ENCODE measurements around the gene TRIM2. TPM values are rescaled to one million over a fixed set of nuclear protein-coding genes. Genes with fewer than 3 reads are reported as not detected.

The TRIM2 gene
- total and polyA plus RNA-seq, 10 of the 15 experiments (the other 5 are each of a cell fraction or from before 2014, with no cell fraction given) = 0.06 to 0.19 (median 0.15) TPM; not detected in 3

GRCh38 chr4:153224474-153224873 lies 20.2 kb downstream of the TRIM2 start:
- RAD21 ChIA-PET (ENCODE audit: unreplicated experiment) = no interaction called here
- no peak for FAIRE-seq
- no peak for ATAC-seq
- peaks cover 11% of the 10 kb centered on the region for H3K4me1 ChIP-seq (ENCODE audit: control insufficient read depth, insufficient read depth, low read length)
- H3K4me3 ChIP-seq = no peak overlapping the region
- TF ChIP-seq NR2F1 (conservative IDR thresholded peaks at IDR 0.05) = no peak
- TF ChIP-seq PKNOX1 (IDR thresholded peaks at IDR 0.05) = no peak
- TF ChIP-seq CBX5 (IDR thresholded peaks at IDR 0.05; ENCODE audit: low read depth) = no peak
- no peak for TF ChIP-seq BACH1 (IDR thresholded peaks at IDR 0.05; ENCODE audit: borderline replicate concordance)
- no peak for TF ChIP-seq MAX (IDR thresholded peaks at IDR 0.05; ENCODE audit: low read depth, low read length)
- no peak for TF ChIP-seq ZNF384 (IDR thresholded peaks at IDR 0.05; ENCODE audit: borderline replicate concordance, low read depth, low read length)
- TF ChIP-seq RAD51 (IDR thresholded peaks at IDR 0.05) = no peak
- no peak for TF ChIP-seq ZBTB4 (CRISPR knock-in tag; IDR thresholded peaks at IDR 0.05)
- no peak for TF ChIP-seq PBX3 (IDR thresholded peaks at IDR 0.05; ENCODE audit: insufficient replicate concordance, low read depth, low read length)
- TF ChIP-seq YBX1 (IDR thresholded peaks at IDR 0.05) = no peak
- TF ChIP-seq MEF2B (IDR thresholded peaks at IDR 0.05; ENCODE audit: partially characterized antibody, poor library complexity, severe bottlenecking) = no peak
- TF ChIP-seq RUNX3 (IDR thresholded peaks at IDR 0.05; ENCODE audit: low read length) = no peak
- in situ Hi-C loops (cut with MboI) (no loop called here), intact Hi-C loops (cut with micrococcal nuclease; ENCODE audit: unreplicated experiment) (loop anchor here (5.0 kb wide), 1 partner anchor 423 kb away; no protein-coding TSS in a partner anchor)
- 92% methylated on average over 1 of the region's 1 CpG for WGBS (ENCODE audit: insufficient coverage, insufficient replicate concordance, low lambda C conversion rate, missing lambda C conversion rate)
- no peak overlapping the region for H2AFZ ChIP-seq (ENCODE audit: control insufficient read depth, low read depth, low read length)
- BruUV-seq (replicated peaks) = no TSS peak
- H3K79me2 ChIP-seq (ENCODE audit: control insufficient read depth, insufficient read depth, low read length) = no peaks in the 10 kb centered on the region
- no peak overlapping the region for H3K9ac ChIP-seq (ENCODE audit: control insufficient read depth, insufficient read depth, low read length)
- no peak for DNase-seq (ENCODE audit: low read depth, low spot score)
- H4K20me1 ChIP-seq (ENCODE audit: control insufficient read depth, insufficient read depth) = no peaks in the 10 kb centered on the region
- H3K4me2 ChIP-seq (ENCODE audit: control insufficient read depth, insufficient read depth) = no peak overlapping the region
- SMC1A ChIA-PET (ENCODE audit: uncharacterized antibody, unreplicated experiment) = interaction anchor here (1.4 to 1.5 kb wide), 2 partner anchors 10 to 66 kb away, joined by 3 to 5 read pairs; no protein-coding TSS in a partner anchor
- CTCF ChIA-PET = interaction anchor here (0.6 kb wide), 1 partner anchor 15 kb away, joined by 4 read pairs; no protein-coding TSS in a partner anchor
- peaks cover 0 to 5% of the 10 kb centered on the region in 2 experiments; a peak in 2 of 4 replicates for H3K27me3 ChIP-seq (replicated peaks in 1 of 2; ENCODE audit: control insufficient read depth in 2 of 2, insufficient read depth in 2 of 2, low read length in 1 of 2)
- no peak overlapping the region for H3K27ac ChIP-seq (ENCODE audit: control insufficient read depth, insufficient read depth)
- no peaks in the 10 kb centered on the region for H3K36me3 ChIP-seq (ENCODE audit: control insufficient read depth in 2 of 2, insufficient read depth in 2 of 2, low read length in 1 of 2)
- POLR2A ChIA-PET = interaction anchor here (0.6 kb wide), 1 partner anchor 149 kb away, joined by 9 read pairs; no protein-coding TSS in a partner anchor
- peaks cover 2% of the 10 kb centered on the region; the same call in 2 of the 3 replicates for H3K9me3 ChIP-seq (replicated peaks; ENCODE audit: control insufficient read depth, insufficient read depth, low read length)
